ENCODE data around the gene BMP15. TPM values are rescaled to one million over a fixed set of nuclear protein-coding genes. Genes with fewer than 3 reads are reported as not detected.

Gene BMP15
- total RNA-seq, 1 donor from 2014 or later: not detected

DNA sequence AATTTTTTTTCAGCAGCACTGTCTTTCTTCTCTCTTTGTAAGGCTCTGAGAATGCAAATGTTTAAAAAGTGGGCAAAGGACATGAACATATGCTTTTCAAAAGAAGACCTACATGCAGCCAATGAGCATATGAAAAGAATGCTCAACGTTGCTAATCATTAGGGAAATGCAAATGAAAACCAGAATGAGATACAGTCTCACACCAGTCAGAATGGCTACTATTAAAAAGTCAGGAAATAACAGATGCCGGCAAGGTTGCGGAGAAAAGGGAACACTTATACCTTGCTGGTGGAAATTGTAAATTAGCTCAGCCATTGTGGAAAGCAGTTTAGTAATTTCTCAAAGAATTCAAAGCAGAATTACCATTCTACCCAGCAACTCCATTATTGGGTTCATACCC is 51.6 kb downstream of the BMP15 start:
- Histone ChIP-seq H2AFZ (ENCODE audit: low read depth, low read length) (no peak overlapping the region), H3K4me3 (ENCODE audit: insufficient read depth, low read depth, low read length) (no peak overlapping the region), H3K4me2 (ENCODE audit: low read length) (no peak overlapping the region), H3K4me1 (ENCODE audit: insufficient read depth, low read length) (no peaks in the 10 kb centered on the region), H3K27me3 (ENCODE audit: insufficient read depth, low read length) (no peaks in the 10 kb centered on the region), H3K79me2 (ENCODE audit: insufficient read depth, low read length) (no peaks in the 10 kb centered on the region), H3K36me3 (ENCODE audit: insufficient read depth, low read length) (no peaks in the 10 kb centered on the region), H3K27ac (ENCODE audit: low read depth, low read length) (no peak overlapping the region), H4K20me1 (ENCODE audit: insufficient read depth, low read length) (no peaks in the 10 kb centered on the region), H3K9ac (ENCODE audit: low read length) (no peak overlapping the region), H3K9me3 (ENCODE audit: insufficient read depth, low read depth, low read length) (no peaks in the 10 kb centered on the region)
- Mint-ChIP-seq H3K9me3 (ENCODE audit: unreplicated experiment) (no peaks in the 10 kb centered on the region), H3K4me1 (ENCODE audit: low read depth, unreplicated experiment) (no peaks in the 10 kb centered on the region), H3K36me3 (ENCODE audit: low read depth, unreplicated experiment) (no peaks in the 10 kb centered on the region), H3K27ac (ENCODE audit: unreplicated experiment) (no peak overlapping the region), H3K4me3 (ENCODE audit: unreplicated experiment) (no peak overlapping the region), H3K27me3 (ENCODE audit: low read depth, unreplicated experiment) (no peaks in the 10 kb centered on the region)
- DNase-seq (ENCODE audit: low read depth) (no peak), FAIRE-seq (no peak)
- TF ChIP-seq EZH2 (IDR thresholded peaks at IDR 0.05; ENCODE audit: insufficient read depth, low read length): no peak
- TF ChIP-seq, protein P1, sequence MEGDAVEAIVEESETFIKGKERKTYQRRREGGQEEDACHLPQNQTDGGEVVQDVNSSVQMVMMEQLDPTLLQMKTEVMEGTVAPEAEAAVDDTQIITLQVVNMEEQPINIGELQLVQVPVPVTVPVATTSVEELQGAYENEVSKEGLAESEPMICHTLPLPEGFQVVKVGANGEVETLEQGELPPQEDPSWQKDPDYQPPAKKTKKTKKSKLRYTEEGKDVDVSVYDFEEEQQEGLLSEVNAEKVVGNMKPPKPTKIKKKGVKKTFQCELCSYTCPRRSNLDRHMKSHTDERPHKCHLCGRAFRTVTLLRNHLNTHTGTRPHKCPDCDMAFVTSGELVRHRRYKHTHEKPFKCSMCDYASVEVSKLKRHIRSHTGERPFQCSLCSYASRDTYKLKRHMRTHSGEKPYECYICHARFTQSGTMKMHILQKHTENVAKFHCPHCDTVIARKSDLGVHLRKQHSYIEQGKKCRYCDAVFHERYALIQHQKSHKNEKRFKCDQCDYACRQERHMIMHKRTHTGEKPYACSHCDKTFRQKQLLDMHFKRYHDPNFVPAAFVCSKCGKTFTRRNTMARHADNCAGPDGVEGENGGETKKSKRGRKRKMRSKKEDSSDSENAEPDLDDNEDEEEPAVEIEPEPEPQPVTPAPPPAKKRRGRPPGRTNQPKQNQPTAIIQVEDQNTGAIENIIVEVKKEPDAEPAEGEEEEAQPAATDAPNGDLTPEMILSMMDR (IDR thresholded peaks at IDR 0.05; ENCODE audit: insufficient read depth, low read depth, low read length): no peak

DNA sequence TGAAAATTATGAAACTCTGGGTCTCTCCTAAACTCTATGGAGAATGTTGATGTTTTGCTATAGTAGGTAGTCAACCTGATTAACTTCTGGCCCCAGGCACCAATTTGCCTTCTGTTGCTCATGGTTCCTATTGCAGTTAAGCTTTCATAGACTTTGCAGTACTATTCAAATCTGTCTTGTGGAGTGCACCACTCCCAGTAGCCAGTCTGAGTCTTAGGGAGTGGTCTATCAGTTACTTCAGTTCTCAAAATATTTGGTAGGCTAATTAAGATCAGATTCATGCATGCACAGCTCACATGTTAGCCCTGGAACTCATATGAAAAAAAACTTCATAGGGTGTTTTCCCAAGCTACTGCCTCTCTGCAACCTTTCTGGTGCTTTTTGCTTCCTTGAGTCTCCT is 53.3 kb downstream of the BMP15 start:
- peak; percentile 64 for FAIRE-seq
- Mint-ChIP-seq H3K27ac (ENCODE audit: unreplicated experiment) (no peak overlapping the region), H3K9me3 (ENCODE audit: unreplicated experiment) (no peaks in the 10 kb centered on the region), H3K27me3 (ENCODE audit: low read depth, unreplicated experiment) (no peaks in the 10 kb centered on the region), H3K4me3 (ENCODE audit: unreplicated experiment) (no peak overlapping the region), H3K4me1 (ENCODE audit: low read depth, unreplicated experiment) (no peaks in the 10 kb centered on the region), H3K36me3 (ENCODE audit: low read depth, unreplicated experiment) (no peaks in the 10 kb centered on the region)
- Histone ChIP-seq H3K9ac (ENCODE audit: low read length) (no peak overlapping the region), H3K27me3 (ENCODE audit: insufficient read depth, low read length) (no peaks in the 10 kb centered on the region), H2AFZ (ENCODE audit: low read depth, low read length) (no peak overlapping the region), H3K4me2 (ENCODE audit: low read length) (no peak overlapping the region), H4K20me1 (ENCODE audit: insufficient read depth, low read length) (no peaks in the 10 kb centered on the region), H3K79me2 (ENCODE audit: insufficient read depth, low read length) (no peaks in the 10 kb centered on the region), H3K4me3 (ENCODE audit: insufficient read depth, low read depth, low read length) (no peak overlapping the region), H3K4me1 (ENCODE audit: insufficient read depth, low read length) (no peaks in the 10 kb centered on the region), H3K36me3 (ENCODE audit: insufficient read depth, low read length) (no peaks in the 10 kb centered on the region), H3K9me3 (ENCODE audit: insufficient read depth, low read depth, low read length) (no peaks in the 10 kb centered on the region), H3K27ac (ENCODE audit: low read depth, low read length) (no peak overlapping the region)
- no peak for DNase-seq (ENCODE audit: low read depth)
- TF ChIP-seq, protein P1 (IDR thresholded peaks at IDR 0.05; ENCODE audit: insufficient read depth, low read depth, low read length): no peak
- TF ChIP-seq EZH2 (IDR thresholded peaks at IDR 0.05; ENCODE audit: insufficient read depth, low read length): no peak

Other genes with a start within 250 kb of the BMP15 start
- 7.0 and 7.6 TPM in 2 replicates for gene SHROOM4, start 96.5 kb upstream of the BMP15 start, total RNA-seq